Suprapubic skin (tissue), 4 donors: ENCODE measurements around the gene PADI6. TPM values are rescaled to one million over a fixed set of nuclear protein-coding genes. Genes with fewer than 3 reads are reported as not detected.

Experiments used
- DNase-seq, 2 donors: peaks; one replicate each; pipeline ENCODE4 v3.0.0-alpha.2; 2019; ENCODE audit warnings: low spot score in 2 of 2
- H3K27ac ChIP-seq: fragments of 200-600 bp; sonication (generic); one replicate; pipeline ENCODE4 v1.5.1; 2019
- H3K27me3 ChIP-seq: fragments of 200-600 bp; sonication (generic); one replicate; pipeline ENCODE4 v1.5.1; 2019
- H3K36me3 ChIP-seq: fragments of 200-600 bp; sonication (generic); one replicate; pipeline ENCODE4 v1.5.1; 2019
- H3K4me1 ChIP-seq: fragments of 200-600 bp; sonication (generic); one replicate; pipeline ENCODE4 v1.5.1; 2019
- H3K4me3 ChIP-seq: fragments of 200-600 bp; sonication (generic); one replicate; pipeline ENCODE4 v1.5.1; 2019; ENCODE audit warnings: mild to moderate bottlenecking
- H3K9me3 ChIP-seq: fragments of 200-600 bp; sonication (generic); one replicate; pipeline ENCODE4 v1.5.1; 2019
- EP300 ChIP-seq: sonication (generic); formaldehyde crosslinking; IDR thresholded peaks from one replicate; pipeline ENCODE4 v1.6.1; 2017; ENCODE audit warnings: antibody characterized with exemption
- POLR2A ChIP-seq, 2 donors: fragments of 450-650 bp; IDR thresholded peaks; one replicate each; pipeline ENCODE4 v1.6.1; 2017; ENCODE audit warnings: antibody characterized with exemption in 2 of 2, mild to moderate bottlenecking in 2 of 2, moderate library complexity in 2 of 2
- POLR2AphosphoS5 ChIP-seq, 3 donors: sonication (generic); formaldehyde crosslinking; IDR thresholded peaks; one replicate each; pipeline ENCODE4 v1.6.1; 2017; ENCODE audit warnings: antibody characterized with exemption in 3 of 3
- WGBS: methylation state at CpG from one replicate; pipeline ENCODE4 v1.1.5; 2018; 5-methylcytosine and 5-hydroxymethylcytosine counted together
- total RNA-seq, 4 donors: library from RNA; depleted of rRNA; stranded (reverse); fragments of >200 nt; gene quantifications; one replicate each; pipeline ENCODE4 v1.1.0, GENCODE V29; 2016
- TF ChIP-seq, protein P1 (sequence below), 2 donors: fragments of 200-600 bp in 1 of 2; fragments of 450-650 bp in 1 of 2; sonication (generic) in 1 of 2; IDR thresholded peaks; one replicate each; pipeline ENCODE4 v1.5.1; 2016 to 2019; ENCODE audit warnings: antibody characterized with exemption in 2 of 2, mild to moderate bottlenecking in 1 of 2, moderate library complexity in 1 of 2

PADI6 gene
- total RNA-seq, 4 donors from 2014 or later = not detected

DNA sequence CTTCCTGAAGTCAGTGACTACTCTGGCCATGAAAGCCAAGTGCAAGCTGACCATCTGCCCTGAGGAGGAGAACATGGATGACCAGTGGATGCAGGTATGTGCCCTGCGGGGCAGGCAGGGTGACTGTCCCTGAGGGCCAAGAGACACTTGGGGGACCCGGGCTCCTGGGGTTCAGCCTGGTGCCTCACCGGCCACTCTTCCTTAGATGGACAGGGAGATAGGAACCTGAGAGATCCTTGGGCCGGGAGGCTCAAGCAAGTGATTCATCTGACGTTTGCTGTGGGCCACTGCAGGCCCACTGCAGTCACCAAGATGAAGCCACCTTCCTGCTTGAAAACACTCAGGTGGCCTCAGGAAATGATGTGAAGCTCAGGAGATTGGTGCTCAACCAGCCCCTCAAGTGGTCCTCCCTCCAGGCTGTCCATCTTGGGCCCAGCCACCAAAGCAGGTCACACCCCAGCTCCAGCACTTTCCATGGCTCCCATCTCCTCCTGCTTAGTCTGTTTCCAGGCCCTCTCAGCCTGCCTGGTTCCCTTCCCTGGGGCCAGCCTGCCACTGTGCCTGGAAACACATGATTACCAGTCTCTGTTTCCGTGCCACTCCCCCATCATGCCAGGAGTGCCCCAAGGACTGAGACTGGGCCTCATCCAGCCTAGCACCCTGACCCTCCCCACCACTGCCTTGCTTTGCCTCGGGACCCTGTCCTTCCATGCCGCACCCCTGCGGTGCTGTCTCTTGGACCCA, 25.8 kb upstream of the PADI6 start:
- 97% methylated on average over 5 of the region's 9 CpGs for WGBS
- Histone ChIP-seq H3K36me3 (no peaks in the 10 kb centered on the region), H3K9me3 (no peaks in the 10 kb centered on the region), H3K4me1 (no peaks in the 10 kb centered on the region), H3K27me3 (peaks cover 18% of the 10 kb centered on the region), H3K27ac (no peak overlapping the region), H3K4me3 (no peak overlapping the region)
- no peak for DNase-seq
- TF ChIP-seq EP300 (no peak), POLR2A (IDR thresholded peaks at IDR 0.05) (no peak), POLR2AphosphoS5 (IDR thresholded peaks at IDR 0.05) (no peak)
- TF ChIP-seq, protein P1, sequence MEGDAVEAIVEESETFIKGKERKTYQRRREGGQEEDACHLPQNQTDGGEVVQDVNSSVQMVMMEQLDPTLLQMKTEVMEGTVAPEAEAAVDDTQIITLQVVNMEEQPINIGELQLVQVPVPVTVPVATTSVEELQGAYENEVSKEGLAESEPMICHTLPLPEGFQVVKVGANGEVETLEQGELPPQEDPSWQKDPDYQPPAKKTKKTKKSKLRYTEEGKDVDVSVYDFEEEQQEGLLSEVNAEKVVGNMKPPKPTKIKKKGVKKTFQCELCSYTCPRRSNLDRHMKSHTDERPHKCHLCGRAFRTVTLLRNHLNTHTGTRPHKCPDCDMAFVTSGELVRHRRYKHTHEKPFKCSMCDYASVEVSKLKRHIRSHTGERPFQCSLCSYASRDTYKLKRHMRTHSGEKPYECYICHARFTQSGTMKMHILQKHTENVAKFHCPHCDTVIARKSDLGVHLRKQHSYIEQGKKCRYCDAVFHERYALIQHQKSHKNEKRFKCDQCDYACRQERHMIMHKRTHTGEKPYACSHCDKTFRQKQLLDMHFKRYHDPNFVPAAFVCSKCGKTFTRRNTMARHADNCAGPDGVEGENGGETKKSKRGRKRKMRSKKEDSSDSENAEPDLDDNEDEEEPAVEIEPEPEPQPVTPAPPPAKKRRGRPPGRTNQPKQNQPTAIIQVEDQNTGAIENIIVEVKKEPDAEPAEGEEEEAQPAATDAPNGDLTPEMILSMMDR (IDR thresholded peaks at IDR 0.05) = no peak

DNA sequence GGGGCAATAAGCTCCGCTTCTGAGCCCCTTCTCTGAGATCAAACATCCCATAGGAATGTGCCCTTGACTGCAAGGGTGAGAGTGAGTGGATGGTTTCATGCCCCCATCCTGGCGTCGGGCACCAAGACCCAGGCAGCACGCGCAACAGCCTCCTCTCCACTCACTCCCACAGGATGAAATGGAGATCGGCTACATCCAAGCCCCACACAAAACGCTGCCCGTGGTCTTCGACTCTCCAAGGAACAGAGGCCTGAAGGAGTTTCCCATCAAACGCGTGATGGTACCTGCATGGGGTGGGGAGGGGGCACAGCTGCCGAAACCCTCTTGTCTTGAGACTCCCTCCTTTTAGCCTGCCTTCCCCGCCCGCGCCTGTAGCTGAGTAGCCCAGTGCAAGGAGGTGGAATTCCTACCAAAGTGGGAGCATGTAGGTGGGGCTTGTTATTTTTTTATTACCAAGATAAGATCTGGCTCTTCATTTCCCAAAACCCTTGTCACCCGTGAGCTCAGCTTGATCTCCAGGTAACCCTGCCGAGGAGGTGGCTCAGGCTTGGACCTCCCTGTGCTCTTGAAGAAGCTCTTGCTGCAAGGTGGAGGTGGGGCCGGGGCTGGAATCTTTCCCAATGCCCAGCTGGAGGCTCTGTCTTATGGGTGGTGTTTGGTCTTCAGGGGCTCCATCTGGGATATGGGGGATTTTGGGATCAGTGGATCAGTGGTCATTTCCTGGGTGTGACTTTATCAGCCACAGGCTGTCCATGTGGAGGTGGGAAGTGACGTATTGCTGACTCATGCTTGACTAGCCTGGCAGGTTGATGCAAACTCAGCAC, 24.0 kb upstream of the PADI6 start:
- peaks cover 27% of the 10 kb centered on the region for H3K27me3 ChIP-seq
- H3K36me3 ChIP-seq = no peaks in the 10 kb centered on the region
- no peaks in the 10 kb centered on the region for H3K4me1 ChIP-seq
- H3K4me3 ChIP-seq = no peak overlapping the region
- no peak for TF ChIP-seq POLR2A (IDR thresholded peaks at IDR 0.05)
- TF ChIP-seq, protein P1 (IDR thresholded peaks at IDR 0.05) = no peak
- no peak for DNase-seq
- H3K9me3 ChIP-seq = no peaks in the 10 kb centered on the region
- no peak overlapping the region for H3K27ac ChIP-seq
- 45% methylated on average over 17 of the region's 19 CpGs for WGBS

DNA sequence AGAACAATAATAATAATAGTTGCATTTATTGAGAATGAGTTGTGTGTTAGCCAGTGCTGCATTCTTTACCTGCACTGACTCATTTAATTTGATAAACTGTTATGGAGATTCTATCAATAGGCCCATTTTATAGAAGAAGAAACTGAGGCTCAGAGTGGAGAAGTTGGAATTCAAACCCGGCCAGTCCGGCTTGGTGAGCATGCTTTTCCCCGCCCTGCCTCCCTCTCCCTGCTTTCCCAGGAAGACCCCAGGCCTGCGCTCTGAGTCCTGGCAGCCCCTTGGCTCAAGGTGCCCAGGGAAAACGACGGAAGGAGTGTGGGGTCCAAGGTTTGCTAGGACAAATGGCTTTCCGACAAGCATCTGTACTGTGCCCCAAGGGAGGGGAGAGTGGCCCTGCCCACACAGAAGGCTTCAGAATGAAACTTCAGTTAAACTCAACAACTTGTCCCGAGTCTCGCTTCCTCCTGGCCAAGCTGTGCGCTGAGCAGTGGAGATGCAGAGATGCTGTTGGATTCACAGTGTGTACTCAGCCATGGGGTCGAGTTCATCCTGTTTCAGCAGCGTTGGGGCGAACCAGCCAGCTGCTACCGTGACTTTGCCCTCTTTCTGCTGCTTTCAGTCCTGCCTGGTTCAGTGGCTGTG, 23.3 kb upstream of the PADI6 start:
- Histone ChIP-seq H3K4me1 (no peaks in the 10 kb centered on the region), H3K4me3 (no peak overlapping the region), H3K36me3 (no peaks in the 10 kb centered on the region), H3K9me3 (no peaks in the 10 kb centered on the region), H3K27ac (no peak overlapping the region), H3K27me3 (peaks cover 27% of the 10 kb centered on the region)
- TF ChIP-seq POLR2AphosphoS5 (IDR thresholded peaks at IDR 0.05) (no peak), POLR2A (IDR thresholded peaks at IDR 0.05) (no peak), EP300 (no peak)
- TF ChIP-seq, protein P1 (IDR thresholded peaks at IDR 0.05) = no peak
- WGBS = 59% methylated on average over 14 of the region's 14 CpGs
- peak in 1 of 2 donors; percentile 25 for DNase-seq

DNA sequence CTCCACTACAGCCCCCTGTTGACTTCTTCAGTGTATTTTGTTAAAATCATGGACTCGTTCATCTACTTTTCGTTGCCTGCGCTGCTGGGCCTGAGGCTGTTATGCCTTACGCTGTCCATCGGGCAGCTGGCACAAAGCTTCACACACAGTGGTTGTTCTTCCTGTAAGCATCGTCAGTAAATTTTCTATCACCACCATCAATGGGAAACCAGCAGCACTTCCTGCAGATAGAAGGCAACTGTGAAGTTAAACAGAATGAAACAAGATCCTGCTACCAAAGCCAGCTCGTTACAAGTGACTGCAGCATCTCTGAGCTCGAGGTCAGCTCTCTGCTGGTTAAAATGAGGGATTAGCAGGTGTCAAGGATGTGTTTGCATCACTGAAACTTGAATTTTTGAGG, 21.9 kb upstream of the PADI6 start:
- Histone ChIP-seq H3K27me3 (peaks cover 27% of the 10 kb centered on the region), H3K27ac (no peak overlapping the region), H3K4me1 (no peaks in the 10 kb centered on the region), H3K36me3 (no peaks in the 10 kb centered on the region), H3K9me3 (no peaks in the 10 kb centered on the region), H3K4me3 (no peak overlapping the region)
- no peak for DNase-seq
- 64% methylated on average over 8 of the region's 8 CpGs for WGBS
- TF ChIP-seq POLR2AphosphoS5 (IDR thresholded peaks at IDR 0.05) (no peak), EP300 (no peak), POLR2A (IDR thresholded peaks at IDR 0.05) (no peak)
- TF ChIP-seq, protein P1 (IDR thresholded peaks at IDR 0.05) = no peak

DNA sequence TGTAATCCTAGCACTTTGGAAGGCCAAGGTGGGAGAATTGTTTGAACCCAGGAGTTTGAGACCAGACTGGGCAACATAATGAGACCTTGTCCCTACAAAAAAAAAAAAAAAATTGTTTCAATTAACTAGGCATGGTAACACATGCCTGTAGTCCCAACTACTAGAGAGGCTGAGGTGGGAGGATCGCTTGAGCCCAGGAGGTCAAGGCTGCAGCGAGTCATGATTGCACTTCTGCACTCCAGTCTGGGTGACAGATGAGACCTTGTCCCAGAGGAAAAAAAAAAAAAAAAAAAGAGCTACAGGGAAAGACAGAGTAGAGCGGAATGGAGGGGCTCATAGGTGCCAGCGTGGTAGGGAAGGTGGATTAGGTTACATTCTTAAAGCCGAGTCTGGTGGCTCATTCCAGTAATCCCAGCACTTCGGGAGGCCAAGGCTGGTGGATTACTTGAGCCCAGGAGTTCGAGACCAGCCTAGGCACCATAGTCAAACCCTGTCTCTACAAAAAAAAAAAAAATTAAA, 21.0 kb upstream of the PADI6 start:
- Histone ChIP-seq H3K27me3 (peaks cover 27% of the 10 kb centered on the region), H3K9me3 (no peaks in the 10 kb centered on the region), H3K4me3 (no peak overlapping the region), H3K36me3 (no peaks in the 10 kb centered on the region), H3K4me1 (no peaks in the 10 kb centered on the region), H3K27ac (no peak overlapping the region)
- no peak for TF ChIP-seq POLR2AphosphoS5 (IDR thresholded peaks at IDR 0.05)
- TF ChIP-seq POLR2A (IDR thresholded peaks at IDR 0.05) = no peak
- no peak for TF ChIP-seq EP300
- TF ChIP-seq, protein P1 (IDR thresholded peaks at IDR 0.05) = no peak
- WGBS = 79% methylated on average over 7 of the region's 7 CpGs
- no peak for DNase-seq
